Stimulated activated CD4-positive, alpha-beta T cell treated with anti-CD3 and anti-CD28 coated beads, TNF-alpha, amount 100 ng/mL, for 1 hour (primary cell): Measurements from ENCODE around the gene ZNF580.

Experiments used
- DNase-seq, 3 donors: peaks; one replicate each; pipeline ENCODE4 v3.0.0-alpha.2; 2020; ENCODE audit warnings: low read depth in 3 of 3, low spot score in 1 of 3

ZNF580 gene

DNA sequence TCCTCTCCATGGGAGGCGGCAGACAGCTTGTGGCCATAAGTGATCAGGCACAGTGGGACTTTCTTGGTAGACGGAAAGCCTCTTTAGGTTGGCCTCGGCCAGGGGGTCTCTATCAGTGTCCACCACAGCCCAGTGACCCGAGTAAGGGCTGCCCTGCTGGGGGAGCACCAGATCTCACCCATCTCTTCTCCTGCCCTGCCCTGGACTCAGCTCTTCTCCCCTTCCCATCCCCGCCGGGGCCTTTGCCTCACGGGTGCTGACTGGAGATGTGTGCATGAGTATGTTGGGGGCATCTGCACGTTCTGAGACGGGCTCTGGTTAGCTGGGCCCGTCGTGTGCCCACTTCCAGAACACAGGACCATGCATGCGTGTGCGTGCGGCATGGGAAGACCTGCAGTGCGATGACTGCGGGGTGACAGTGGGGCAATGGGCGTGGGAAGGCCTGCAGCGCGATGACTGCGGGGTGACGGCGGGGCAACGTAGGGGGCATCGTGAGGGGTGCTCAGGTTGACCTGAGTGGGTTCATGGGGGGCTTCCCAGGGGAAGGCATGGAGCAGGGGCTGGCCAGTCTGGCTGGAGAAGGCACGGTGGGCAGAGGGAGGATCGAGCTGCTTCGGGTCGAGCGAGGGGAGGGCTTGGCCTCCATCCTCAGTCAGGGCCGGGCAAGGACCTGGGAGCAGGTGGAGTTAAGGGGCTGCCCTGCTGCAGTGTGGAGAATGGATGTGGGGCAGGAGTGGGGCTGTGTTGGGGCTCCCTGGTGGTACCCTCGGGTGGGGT is 50.2 kb downstream of the ZNF580 start:
- DNase-seq = no peak

DNA sequence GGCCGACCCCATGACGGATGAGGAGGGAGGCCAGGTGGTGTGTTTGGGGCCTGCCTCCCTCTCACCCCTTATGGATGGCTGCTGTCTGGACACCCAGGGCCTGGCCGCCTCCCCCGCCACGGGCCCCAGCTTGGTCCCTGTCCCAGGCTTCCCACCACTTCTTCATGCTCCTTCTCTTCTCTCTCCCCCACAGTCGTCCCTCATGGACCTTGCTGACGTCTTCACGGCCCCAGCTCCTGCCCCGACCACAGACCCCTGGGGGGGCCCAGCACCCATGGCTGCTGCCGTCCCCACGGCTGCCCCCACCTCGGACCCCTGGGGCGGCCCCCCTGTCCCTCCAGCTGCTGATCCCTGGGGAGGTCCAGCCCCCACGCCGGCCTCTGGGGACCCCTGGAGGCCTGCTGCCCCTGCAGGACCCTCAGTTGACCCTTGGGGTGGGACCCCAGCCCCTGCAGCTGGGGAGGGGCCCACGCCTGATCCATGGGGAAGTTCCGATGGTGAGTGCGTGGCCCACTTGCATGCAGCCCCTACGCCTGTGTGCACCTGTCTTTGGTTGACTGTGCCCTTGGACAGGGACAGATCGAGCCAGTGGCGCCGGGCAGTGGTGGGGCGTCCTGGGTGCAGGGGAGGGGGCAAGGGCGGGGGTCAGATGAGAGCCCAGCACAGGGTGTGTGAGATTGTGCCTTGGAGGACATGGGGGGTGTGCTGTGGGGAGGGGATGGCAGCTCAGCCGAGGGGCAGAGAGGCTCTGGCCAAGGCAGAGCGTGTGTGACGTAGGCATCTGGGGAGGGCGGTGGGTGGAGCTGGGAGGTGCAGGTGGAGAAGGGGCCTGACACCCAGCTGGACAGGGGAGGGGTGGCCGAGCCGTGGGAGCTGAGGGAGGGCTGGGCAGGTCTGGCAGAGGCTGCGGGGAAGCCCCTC is 51.0 kb downstream of the ZNF580 start:
- DNase-seq = no peak

DNA sequence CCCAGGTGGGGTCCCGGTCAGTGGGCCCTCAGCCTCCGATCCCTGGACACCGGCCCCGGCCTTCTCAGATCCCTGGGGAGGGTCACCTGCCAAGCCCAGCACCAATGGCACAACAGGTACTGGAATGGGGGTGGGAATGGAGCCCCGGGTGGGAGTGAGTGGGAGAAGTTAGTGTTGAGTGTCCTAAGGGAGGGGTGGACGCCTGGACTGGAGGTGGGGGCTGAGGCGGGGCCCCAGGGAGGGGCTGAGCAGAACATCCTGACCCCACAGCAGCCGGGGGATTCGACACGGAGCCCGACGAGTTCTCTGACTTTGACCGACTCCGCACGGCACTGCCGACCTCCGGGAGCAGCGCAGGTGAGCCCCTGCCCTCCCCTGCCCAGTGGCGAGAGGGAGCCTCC is 51.9 kb downstream of the ZNF580 start:
- DNase-seq = no peak
